IPS-18c (cell line): ENCODE results near the gene DMRTB1.

ENCODE experiments used
- H3K4me3 ChIP-seq: 2 replicates; pipeline ENCODE4 v1.7.0; 2013; ENCODE audit warnings: low read depth, mild to moderate bottlenecking, low read length, moderate library complexity; ENCODE audit not compliant: insufficient read depth
- H3K9me3 ChIP-seq: one replicate; pipeline ENCODE4 v1.6.1; 2013; ENCODE audit warnings: mild to moderate bottlenecking, low read length, moderate library complexity; ENCODE audit not compliant: control insufficient read depth, insufficient read depth

DMRTB1 gene

GRCh38 chr1:53475664-53476063, 16.5 kb downstream of the DMRTB1 start:
- Histone ChIP-seq H3K4me3 (no peak overlapping the region), H3K9me3 (no peaks in the 10 kb centered on the region)

GRCh38 chr1:53476579-53476978, 17.4 kb downstream of the DMRTB1 start:
- no peak overlapping the region for H3K4me3 ChIP-seq
- no peaks in the 10 kb centered on the region for H3K9me3 ChIP-seq

- Histone ChIP-seq H3K4me3 (no peak overlapping the region), H3K9me3 (no peaks in the 10 kb centered on the region)
These were observed 18.7 kb downstream of the DMRTB1 start for GRCh38 chr1:53477651-53478501.

DNA sequence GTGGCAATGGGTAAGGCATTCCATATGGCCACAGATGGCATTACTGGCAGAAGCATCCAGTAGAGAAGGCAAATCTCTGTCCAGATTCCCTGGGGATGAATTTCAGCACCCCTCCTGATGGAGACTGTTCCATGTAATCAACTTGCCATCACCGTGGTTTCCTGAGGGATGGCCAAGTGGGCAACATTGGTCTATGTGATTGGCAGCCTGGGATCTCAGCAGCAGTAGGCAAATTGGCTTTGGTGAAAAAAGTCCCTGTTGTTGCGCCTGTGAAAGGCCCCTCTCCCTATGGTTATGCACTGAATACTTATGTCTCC, 19.3 kb downstream of the DMRTB1 start:
- Histone ChIP-seq H3K4me3 (no peak overlapping the region), H3K9me3 (no peaks in the 10 kb centered on the region)

DNA sequence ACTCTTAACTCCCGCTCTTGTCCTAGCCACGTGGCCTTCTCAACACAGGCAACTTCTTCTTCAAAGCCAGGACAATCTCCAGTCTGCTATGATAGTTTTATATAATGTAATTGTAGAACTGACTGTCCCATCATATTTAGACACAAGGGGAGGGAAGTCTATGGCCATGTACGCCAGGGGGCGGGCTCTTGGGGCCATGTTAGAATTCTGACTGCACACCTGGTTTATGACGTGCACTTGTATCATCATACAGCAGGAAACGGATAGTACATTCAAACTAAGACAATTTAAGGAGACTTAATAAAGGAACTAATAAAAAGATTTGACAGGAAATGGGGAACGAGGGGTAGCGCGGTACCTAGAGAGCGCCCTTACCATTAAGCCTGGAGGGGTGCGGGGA, 21.5 kb downstream of the DMRTB1 start:
- H3K9me3 ChIP-seq: no peaks in the 10 kb centered on the region
- no peak overlapping the region for H3K4me3 ChIP-seq

DNA sequence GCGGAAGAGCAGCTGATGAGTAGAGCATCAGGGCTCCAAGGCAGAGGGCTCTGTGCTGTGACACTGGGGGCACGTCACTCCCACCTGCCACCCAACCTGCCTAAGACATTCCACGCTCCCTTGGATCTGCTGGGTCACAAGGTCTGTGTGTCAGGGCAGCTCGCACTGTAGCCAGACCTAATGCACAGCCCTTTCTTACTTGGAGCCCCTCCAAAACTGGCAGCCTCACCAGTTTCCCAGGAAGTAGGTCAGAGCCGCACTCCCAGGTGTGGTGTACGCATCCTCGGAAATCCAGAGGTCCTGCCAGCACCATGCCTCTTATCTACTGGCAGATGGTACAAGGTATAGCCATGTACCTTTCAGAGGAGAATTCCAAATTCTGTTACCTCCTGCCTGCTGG, 22.3 kb downstream of the DMRTB1 start:
- Histone ChIP-seq H3K9me3 (no peaks in the 10 kb centered on the region), H3K4me3 (no peak overlapping the region)

GRCh38 chr1:53482441-53483153, 23.4 kb downstream of the DMRTB1 start:
- H3K9me3 ChIP-seq: no peaks in the 10 kb centered on the region

DNA sequence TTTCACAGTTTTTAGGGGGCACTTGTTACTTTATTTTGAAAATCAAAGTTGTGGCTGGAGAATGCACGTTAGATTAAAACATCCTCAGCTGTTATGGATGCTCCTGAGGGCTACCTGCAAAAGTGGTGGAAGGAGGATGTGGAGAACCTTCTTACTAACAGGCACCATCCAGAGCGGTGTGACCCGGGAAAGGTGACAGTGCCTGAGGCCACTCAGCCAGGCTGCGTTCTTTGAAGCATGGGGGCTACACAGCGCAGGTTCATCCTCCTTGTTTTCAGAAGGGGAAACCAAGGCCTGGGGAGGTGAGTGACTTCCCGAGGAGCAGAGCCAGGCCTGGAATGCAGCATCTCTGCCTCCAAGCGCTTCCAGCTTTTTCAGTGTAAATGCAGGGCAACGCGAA, 24.0 kb downstream of the DMRTB1 start:
- H3K9me3 ChIP-seq: no peaks in the 10 kb centered on the region
- H3K4me3 ChIP-seq: no peak overlapping the region

More at GRCh38 chr1:53482441-53483153, 23.4 kb downstream of the DMRTB1 start:
- no peak overlapping the region for H3K4me3 ChIP-seq

DNA sequence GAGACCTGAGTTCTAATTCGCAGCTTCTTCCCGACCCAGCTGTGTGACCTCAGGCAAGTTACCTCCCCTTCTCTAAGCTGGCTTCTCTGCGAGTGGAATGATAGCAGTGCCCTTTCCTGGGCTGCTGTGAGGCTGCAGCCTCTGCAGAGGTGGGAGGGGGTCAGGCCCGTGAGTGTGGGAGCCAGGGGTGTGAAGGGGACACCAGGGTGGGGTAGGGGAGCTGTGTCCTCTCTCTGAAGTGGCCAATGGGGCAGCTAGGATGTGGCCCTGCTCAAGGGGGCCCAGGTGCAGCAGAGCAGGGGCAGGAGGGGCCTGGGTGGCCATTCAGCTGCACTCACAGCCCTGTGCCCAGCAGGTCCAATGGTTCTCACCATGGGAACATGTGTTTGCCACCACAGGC, 24.5 kb downstream of the DMRTB1 start:
- Histone ChIP-seq H3K9me3 (no peaks in the 10 kb centered on the region), H3K4me3 (no peak overlapping the region)

- Histone ChIP-seq H3K9me3 (no peaks in the 10 kb centered on the region), H3K4me3 (no peak overlapping the region)
These were observed 25.7 kb downstream of the DMRTB1 start for GRCh38 chr1:53484705-53485477.

- Histone ChIP-seq H3K4me3 (no peak overlapping the region), H3K9me3 (no peaks in the 10 kb centered on the region)
These were observed 26.5 kb downstream of the DMRTB1 start for GRCh38 chr1:53485478-53486394.

DNA sequence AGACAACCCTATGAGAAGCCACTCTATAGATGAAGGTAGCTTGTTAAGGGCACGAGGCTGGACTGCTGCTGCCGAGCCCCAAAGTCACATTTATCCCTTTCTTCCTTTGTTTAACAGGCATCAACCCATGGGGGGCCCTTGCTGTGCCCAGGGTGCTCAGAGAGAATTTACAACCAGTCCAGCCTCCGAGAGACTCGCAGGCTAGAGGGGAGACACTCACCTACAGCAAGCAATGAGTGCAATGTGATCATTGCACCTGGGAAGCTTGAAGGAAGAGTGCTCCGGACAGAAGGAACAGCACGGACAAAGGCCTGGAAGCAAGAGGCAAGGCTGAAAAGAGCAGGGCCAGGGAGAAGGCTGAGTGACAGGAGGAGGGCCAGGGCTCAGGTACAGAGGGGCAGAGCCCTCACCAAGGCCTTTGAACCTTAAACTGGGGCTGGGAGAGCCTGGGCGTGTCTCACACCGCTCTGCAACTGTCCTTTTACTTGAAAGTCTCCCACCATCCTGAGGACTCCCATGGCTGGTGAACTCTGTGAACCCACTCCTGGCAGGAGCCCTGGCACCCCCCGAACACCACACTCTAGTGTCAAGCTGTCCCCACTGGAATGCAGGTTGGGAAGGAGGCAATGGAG, 27.3 kb downstream of the DMRTB1 start:
- no peaks in the 10 kb centered on the region for H3K9me3 ChIP-seq
- no peak overlapping the region for H3K4me3 ChIP-seq

- Histone ChIP-seq H3K4me3 (no peak overlapping the region), H3K9me3 (no peaks in the 10 kb centered on the region)
These were observed 31.2 kb downstream of the DMRTB1 start for GRCh38 chr1:53490351-53490750.

- peaks cover 2% of the 10 kb centered on the region for H3K9me3 ChIP-seq
- no peak overlapping the region for H3K4me3 ChIP-seq
These were observed 36.6 kb downstream of the DMRTB1 start for GRCh38 chr1:53495633-53496345.

DNA sequence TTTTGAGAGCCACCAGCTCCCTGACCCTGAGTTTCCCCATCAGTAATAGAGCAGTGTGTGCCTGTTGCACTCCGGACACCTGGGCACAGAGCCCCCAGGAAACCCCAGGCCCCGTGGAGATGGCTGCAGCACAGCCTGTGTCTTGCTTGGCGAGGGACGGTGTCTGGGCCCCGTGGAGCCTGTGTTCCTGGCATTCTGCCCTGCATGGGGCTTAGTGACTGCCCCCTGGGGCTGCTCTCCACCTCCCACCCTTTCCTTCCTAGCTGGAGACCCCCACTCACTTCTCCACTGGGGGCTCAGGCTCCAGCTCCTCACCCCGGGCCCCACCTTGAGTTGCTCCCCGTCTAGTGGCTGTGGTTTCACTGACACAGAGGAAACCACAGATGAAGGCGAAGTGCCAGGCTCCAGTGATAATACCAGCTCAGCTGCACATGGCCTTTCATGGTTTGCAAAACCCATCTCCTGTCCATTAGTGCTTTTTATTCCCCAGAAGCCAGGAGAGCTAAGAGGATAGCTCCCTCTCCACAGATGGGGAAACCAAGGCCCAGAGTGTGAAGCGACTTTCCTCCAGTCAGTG, 39.4 kb downstream of the DMRTB1 start:
- Histone ChIP-seq H3K4me3 (no peak overlapping the region), H3K9me3 (peaks cover 2% of the 10 kb centered on the region)
